NT2/D1 (cell line): Measurements from ENCODE around the gene C10orf71.

Source experiments
- SUZ12 ChIP-seq: IDR thresholded peaks from 2 replicates; pipeline ENCODE4 v1.6.1; 2011; ENCODE audit not compliant: insufficient read length, insufficient read depth; ENCODE audit errors: extremely low read depth
- ZNF274 ChIP-seq: IDR thresholded peaks from 2 replicates; pipeline ENCODE4 v1.6.1; 2011; ENCODE audit warnings: mild to moderate bottlenecking, low read depth, low read length

DNA sequence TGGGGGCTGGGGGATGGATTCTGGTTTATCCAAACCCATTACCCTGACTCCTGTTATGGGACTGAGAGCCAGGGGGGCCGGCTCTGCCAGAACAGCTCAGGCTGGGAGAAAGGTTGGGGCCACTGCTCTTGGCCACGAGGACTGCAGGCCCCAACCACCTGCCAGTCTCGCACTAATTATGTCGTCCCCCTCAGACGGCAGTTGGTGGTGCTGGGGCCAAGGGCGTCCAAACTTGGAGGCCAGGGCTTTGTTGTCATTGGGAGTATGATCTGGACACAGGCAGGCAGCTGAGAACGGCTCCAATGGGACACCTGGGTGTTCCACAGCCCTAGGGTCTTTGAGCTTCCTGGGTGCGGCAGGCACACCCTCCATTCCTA lies 62.2 kb downstream of the C10orf71 start:
- no peak for TF ChIP-seq ZNF274
- no peak for TF ChIP-seq SUZ12
